HG03354 (cell line): Measurements from ENCODE around the gene PSTPIP1.
"Not testable (repeated sequence)": the region's sequence is repeated elsewhere in the genome, so short reads cannot be mapped to it uniquely, and the experiment has no call there.

ENCODE experiments used
- ATAC-seq: cut with Tn5 transposase; IDR thresholded peaks from one replicate; pipeline ENCODE4 v1.9.1; 2021; ENCODE audit warnings: mild to moderate bottlenecking; ENCODE audit not compliant: unreplicated experiment, poor library complexity, severe bottlenecking

PSTPIP1 gene

DNA sequence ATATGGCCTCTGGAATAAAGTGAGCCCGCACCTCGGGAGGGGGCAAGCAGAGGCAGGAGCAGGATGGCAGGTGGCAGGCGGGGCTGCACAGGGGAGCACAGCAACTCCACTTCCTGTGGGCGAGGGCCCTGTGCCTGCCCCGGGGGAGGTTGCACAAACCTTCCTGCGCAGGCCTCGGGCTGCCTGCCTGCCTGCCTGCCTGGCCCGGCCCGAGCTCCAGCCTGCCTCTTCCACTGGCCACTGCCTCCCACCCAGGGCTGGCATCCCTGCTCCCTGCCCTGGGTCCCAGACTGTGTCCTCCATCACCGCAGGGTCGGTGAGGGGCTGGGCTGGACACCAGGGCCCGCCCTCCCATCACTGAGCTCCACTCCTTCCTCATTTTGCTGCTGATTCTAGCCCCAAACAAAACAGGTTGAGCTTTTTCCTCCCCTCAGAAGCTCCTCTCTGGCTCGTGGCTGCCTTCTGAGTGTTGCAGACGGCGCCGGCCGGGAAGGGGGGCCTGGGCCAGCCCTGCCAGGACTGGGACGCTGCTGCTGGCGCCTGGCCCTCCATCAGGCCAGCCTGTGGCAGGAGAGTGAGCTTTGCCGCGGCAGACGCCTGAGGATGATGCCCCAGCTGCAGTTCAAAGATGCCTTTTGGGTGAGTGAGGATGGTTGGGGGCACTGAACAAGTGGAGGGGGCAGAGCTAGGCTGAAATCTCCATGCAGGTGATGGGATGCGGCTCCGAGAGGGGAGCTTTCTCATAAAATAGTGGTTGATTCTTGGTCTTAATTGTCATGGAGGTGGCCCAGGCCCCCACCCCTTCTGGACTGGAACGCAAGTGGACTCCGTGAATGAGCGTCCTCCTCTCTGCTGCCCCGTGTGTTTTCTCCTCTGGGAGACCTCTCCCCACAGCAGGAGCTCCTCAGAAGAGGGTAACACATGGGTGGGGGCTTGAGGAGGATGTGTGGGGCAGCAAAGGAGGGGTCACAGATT lies at the start of gene PSTPIP1:
PSTPIP1 (plus strand) TSS at position 156 of the 975 bp plus-strand sequence; CDS start at position 604, 448 bp downstream.
- ATAC-seq, result peak; percentile 64

DNA sequence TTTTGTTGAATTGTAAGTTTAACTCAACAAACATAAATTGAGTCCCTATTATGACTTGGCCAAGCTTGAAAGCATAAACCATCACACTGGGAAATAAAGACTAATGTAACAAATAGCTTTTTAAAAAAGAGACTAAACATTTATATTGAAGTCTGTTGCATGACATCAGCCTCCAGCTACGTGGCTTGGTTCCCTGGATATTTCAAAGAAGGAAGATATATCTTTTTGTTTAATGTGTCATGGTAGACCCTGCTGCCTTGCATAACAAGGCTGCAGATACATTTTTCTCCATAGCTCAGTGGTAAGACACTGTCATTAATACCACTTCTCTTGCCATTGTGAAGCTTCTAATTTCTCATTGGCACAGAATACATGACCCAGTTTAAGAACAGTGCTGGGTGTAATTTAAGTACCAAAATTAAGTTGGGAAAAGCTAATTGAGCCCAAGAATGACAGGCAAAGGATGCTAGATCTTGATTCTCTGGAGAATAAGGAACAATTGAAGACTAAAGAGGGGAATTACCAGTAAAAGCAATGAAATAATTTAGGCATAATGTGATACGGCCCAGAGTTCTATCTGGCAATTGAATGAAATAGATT lies 49.3 kb upstream of the PSTPIP1 start:
- ATAC-seq, result no peak

DNA sequence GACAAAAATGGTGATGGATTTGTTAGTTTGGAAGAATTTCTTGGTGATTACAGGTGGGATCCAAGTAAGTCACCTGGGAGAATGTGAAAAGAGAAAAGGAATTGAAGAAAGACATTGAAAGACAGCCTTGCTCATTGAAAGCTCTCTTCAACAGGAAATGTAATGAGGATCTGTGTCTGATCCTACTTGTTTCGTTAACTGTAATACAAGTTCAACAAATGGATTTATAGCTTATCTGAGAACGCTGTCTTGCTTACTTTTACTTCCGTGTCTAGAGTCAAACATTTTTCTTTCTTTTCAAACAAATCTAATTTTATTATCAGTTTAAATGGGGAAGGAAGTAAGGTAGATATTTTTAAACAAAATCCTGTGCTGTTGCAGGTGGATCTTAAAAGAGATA lies 47.5 kb upstream of the PSTPIP1 start:
- ATAC-seq, result no peak

DNA sequence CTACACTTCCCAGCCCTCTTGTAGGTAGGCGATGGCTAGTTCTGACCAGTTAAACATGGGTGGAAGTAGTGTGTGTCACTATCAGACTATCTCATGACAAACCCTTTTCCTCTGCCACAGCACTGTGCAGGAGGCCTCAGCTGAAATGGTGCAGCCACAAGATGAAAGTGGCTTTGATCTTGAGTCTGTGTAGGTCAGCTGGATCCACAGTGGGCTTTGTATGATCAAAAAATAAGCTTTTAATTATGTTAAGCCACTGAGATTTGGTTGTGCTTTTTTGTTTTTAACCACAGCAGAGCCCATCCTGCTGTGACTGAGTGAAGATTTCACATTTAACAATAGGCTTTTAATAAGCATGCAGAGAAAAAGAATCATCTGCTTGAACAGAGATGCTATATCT lies 43.7 kb upstream of the PSTPIP1 start:
- no peak for ATAC-seq

DNA sequence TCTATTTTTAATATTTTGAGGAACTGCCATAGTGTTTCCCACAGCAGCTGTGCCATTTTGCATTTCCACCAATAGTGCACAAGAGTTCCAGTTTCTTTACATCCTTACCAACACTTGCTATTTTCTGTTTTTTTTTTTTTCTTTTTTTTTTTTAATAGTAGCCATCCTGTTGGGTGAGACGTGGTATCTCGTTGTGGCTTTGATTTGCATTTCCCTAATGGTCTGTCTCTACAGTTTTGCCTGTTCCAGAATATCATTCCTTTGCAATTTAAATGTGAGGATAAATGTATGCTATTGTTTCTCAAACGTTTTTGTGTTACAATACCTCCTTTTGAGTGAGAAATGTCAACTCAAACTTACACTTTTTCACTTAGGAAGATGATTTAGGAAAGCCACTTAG lies 41.0 kb upstream of the PSTPIP1 start:
- no peak for ATAC-seq

DNA sequence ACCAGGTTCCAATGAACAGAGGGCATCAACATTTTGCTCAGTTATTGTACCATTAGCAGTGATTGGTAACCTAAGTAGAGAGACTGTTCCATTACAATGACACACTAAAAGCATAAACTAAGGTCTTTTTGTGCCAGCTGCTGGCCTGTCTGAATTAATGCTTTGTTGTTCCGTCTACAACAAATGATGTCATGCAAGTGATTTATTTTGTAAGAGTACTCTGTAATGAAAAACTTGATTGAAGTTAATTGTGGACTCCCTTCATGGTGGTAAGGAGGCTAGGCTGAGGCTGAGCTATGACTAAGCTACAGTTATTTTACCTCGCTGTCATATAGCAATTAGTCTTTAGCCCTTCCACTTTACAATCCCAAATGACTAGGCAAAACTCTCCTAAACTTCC lies 40.2 kb upstream of the PSTPIP1 start:
- no peak for ATAC-seq

DNA sequence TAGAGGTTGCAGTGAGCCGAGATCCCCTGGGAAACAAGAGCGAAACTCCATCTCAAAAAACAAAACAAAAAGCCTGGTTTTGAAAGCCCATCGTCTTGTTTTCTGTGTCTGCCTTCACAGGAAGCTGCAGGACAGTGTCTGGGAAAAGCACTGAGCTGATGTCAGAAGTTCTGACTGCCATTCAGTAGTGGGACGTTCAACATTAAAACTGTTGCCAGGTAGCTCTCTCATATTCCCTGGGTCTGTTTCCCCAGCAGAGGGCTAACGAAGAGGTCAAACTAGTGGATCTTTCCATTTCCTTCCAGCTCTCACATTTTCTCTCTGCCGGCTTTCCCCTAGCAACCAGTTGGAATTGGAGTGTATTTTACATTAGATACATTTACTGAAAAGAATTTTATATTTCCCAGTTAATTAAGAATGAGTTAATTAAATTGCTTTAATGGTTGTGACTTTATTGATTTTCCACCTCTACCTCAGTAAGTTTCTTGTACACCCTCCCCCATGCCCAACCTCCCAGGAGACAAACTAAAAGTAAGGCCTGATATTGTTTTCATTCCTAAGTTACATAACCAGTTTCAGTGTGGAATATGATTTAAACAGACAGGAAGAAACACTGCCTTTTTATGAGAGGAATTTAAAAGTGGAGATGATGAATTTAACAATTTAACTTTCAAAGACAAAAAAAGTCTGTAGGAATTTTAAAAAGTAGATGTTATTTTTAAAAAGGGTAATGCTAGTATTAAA lies 33.5 kb upstream of the PSTPIP1 start:
- no peak for ATAC-seq

DNA sequence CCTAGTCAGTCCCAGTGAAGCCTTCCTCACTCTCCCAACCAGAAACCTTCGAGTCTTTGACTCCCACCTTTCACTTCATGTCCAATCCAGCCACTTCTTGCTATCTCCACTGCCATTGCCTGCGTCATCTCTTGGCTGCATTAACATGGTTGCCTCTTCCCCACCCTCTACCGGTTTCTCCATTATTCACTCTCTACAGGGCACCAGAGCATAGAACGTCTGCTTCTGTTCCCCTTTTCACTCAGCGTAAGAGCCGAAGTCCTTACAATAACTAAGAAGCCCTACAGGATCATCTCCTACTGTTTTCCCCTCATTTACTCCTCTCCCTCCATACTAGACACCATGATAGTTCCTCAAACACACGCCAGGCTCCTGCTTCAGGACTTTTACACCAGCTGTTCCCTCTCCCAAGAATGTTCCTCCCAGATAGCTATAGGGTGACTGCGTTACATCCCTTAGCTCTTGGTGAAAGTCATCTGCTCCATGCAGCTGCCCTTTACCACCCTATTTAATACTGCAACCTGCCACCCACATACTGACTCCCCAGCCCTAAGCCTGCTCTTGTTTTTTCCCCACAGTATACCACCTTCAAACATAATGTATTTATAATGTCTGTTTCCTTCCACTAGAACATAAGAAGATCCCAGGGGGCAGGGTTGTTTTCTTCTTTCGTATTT lies 32.5 kb upstream of the PSTPIP1 start:
- no peak for ATAC-seq

DNA sequence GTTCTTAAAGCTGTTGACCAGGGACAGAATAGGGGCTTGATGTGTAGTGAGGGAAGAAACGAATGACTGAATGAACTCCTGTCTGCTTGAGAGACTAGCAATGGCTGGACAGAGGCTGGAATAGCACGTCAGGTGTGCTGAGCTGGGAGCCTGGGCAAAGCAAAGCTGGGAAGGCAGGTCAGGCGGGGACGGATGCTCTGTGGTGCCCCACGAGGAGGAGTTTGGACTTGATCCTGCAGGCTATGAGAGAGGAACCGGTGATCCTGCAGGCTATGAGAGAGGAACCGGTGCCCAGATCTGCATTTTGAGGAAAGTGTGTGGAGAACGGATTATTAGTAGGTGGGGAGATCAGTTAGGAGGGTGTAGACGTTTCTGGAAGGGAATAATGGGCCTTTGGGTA lies 31.3 kb upstream of the PSTPIP1 start:
- ATAC-seq, result no peak

DNA sequence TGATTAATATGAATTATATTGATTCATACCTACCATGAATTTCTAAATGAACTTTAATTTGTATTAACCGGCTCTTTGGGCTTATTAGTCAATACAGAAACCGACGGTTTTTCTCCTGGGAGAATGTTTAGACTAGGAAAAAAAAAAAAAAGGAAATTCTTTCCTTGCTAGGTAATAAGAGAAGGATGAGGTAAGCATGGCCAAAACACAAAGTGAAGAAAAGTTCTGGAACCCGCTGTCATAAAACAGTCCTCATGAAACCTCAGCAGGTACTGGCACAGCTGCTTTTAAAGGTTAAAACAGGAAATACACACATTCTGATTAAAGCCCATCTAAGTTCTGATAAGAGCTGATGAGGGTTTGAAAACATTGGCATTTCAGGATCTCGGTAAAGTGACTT lies 30.8 kb upstream of the PSTPIP1 start:
- ATAC-seq, result no peak

DNA sequence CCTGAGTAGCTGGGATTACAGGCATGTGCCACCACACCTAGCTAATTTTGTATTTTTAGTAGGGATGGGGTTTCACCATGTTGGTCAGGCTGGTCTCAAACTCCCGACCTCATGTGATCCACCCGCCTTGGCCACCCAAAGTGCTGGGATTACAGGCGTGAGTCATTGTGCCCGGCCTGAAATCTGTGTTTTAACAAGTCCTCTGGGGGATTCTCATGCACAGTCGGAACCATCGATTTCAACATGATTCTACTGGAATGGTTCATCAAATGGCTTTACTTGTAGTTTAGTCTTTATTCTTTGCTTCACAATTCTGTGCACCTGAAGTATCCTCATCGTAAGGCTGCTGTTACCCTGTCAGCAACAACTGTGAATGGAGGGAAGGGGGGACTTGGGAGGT lies 28.9 kb upstream of the PSTPIP1 start:
- ATAC-seq, result not testable (repeated sequence)

DNA sequence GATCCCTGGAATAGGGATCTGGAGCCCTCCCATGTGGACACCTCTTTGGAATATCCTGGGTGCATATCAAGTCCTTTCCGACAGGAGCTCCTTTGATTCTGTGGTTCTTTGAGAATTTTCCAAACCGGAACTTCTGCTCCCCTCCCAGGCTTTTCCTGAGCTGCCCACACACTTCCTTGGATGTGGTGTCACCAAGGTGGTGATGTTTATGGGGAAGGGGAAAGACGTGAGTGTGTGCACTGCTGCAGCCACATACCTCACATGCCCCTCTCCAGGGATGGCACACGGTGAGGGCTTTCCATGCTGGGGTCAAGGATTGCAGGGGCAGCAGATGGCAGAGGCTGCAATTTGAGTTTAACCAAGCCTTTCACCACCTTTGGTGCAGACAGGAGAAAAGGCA lies 27.9 kb upstream of the PSTPIP1 start:
- ATAC-seq, result no peak

DNA sequence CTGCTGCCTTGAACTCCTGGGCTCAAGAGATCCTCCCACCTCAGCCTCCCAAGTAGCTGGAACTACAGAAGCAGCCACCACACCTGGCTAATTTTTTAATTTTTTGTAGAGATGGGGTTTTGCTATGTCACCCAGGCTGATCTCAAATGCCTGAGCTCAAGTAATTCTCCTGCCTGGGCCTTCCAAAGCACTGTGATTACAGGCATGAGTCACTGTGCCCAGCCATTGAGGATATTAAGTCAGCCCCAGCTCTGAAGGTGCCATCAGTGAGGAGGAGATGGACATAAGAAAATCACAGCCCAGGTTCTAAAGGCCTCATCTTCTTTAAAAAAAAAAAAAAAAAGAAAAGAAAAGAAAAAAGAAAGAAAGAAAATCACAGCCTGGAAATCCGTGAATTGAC lies 26.6 kb upstream of the PSTPIP1 start:
- no peak for ATAC-seq

DNA sequence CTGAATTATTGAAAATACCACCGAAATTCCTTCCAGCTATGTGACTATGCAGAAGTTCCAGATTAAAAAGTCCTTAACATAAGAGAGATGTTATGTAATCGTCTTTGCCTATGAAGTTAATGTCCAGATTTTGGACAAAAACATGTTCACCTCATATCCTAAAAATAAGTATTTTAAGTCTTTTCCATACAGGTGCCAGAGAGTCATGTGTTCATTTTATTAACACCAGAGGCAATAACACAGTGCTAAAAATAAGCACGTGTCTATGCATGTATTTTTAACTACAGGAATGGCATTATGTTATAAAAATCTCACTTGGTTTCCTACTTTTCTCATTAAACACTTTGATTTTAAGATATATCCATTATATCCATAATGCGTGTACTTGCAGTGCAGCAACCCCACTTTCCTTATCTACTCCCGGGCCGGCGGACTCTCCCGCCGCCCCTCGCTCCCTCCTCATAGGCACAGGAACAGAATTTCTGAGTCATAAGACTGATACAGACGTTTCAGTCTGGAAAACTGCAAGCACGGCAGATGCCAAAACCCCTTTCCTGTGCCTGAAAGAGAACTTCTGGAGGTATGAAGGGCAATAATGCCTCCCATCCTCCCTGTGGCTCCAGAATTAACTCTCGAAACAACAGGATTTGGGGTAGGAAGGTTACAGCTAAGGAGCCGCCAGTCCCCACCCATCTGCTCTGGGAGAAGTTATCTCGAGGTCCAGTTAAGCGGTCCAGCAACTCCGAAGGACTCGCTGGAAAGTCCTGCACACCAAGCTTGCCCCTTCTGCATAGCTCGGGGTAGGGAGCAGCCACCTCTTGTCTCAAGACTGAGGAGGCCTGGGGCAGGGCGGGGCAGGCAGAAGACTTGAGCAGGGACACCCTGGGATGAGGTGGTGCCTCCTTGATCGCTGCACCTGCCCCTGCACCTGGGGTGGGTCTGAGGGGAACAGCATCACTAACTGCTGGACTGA lies 22.3 kb upstream of the PSTPIP1 start:
- no peak for ATAC-seq

DNA sequence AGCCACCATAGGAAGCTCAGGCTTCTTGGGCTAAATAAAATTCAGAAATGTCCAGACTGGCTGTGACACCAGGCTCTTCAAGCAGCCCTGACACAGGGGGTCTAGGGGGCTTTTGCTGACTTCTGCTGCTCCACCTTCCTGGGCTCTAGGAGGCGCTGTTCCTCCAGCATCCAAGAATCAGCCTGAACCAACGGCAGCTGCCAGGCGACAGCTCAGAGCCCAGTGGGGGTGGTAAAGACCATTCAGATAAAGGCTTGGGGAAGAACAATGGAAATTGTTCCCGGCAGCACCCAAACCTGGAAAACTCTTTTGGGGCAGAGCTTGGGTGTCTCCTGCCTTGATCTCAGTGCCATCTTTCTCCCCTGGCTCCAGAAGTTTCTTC lies 21.6 kb upstream of the PSTPIP1 start:
- ATAC-seq, result no peak

DNA sequence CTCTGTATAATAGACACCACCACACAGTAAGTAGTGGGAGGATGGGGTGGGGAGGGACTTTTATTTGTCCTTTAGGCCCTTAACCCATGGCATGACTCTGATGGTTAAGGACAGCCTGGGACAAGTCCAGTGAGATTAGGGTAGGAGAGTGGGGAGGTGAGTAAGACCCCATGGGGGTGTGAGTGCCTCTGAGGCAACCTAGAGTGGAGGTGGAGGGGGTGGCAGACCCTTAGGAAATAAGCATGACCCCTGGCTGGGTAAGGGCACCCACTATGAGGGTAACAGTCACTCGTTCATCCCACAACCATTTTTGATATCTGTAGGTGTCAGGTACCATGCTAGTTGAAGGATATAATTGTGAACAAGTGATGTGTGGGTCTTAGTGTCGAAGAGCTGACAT lies 21.0 kb upstream of the PSTPIP1 start:
- ATAC-seq, result no peak

DNA sequence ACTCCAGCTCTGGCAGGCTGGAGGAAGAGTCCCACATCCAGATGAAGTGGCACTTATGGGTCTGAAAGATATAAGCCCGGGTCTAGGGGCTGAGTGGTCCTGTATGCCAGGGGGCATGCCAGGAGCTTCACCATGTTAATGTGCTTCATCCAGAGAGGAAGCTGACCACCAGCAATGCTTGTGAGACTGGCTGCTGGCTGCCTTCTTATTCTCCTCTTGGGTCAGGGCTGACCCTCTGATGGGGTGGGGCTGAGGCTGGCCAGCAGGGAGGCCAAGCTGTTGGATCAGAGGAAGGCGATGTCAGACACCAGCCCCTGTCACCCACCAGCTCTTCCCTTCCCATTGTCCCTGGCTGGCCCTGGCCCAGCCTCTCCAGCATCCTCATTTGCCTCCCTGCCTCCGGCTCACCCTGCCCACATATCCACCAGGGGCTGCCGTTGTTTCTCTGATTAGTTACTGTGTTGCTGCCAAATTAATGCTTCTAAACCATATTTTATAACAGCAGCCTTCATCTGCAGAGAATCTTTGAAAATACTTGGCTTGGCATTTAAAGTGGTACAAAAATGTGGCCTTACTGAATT lies 20.4 kb upstream of the PSTPIP1 start:
- no peak for ATAC-seq

DNA sequence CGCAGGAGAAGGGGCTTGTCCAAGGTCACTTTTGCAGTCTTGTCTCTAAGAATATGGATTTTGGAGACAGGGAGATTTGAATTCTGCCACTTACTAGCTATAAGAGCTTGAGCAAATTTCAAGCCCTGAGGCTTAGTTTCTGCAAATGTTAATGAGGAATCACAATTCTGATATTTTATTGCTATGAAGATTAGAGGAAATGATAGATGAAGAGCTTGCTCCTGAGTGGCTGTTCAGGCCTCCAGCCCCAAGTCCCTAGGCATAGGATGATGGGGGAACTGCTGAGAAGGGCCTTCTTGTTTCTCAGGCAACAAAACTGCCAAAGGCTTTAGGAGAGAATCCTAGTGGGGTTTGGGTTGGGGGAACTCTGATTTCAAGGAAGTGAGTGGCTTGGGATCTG lies 18.8 kb upstream of the PSTPIP1 start:
- no peak for ATAC-seq
